Measurements from ENCODE around the gene THNSL1.

Gene THNSL1

GRCh38 chr10:25016376-25017153 lies at the start of gene THNSL1:
THNSL1 (plus strand) TSS chr10:25016612; CDS start chr10:25023224, 6,612 bp downstream.
- in situ Hi-C loops (cut with HindIII; ENCODE audit: low sequenced_read_pairs) = loop anchor here (5.0 to 10.0 kb wide), 2 partner anchors 51 to 52 kb away; no protein-coding TSS in a partner anchor

- in situ Hi-C loops (cut with HindIII; ENCODE audit: low sequenced_read_pairs) = loop anchor here (10.0 kb wide), 2 partner anchors 48 to 122 kb away; partner anchors contain the start of genes ENKUR and THNSL1
These were observed 49.4 kb upstream of the THNSL1 start for GRCh38 chr10:24966962-24967481.

- in situ Hi-C loops (cut with HindIII; ENCODE audit: low sequenced_read_pairs) = loop anchor here (10.0 kb wide), 2 partner anchors 46 to 124 kb away; partner anchors contain the start of genes ENKUR and THNSL1
These were observed 48.1 kb upstream of the THNSL1 start for GRCh38 chr10:24968349-24968748.

- in situ Hi-C loops (cut with HindIII; ENCODE audit: low sequenced_read_pairs) = loop anchor here (10.0 kb wide), 2 partner anchors 46 to 124 kb away; partner anchors contain the start of genes ENKUR and THNSL1
These were observed 47.5 kb upstream of the THNSL1 start for GRCh38 chr10:24968951-24969350.

GRCh38 chr10:24969841-24970281 lies 46.6 kb upstream of the THNSL1 start:
- in situ Hi-C loops (cut with HindIII; ENCODE audit: low sequenced_read_pairs) = loop anchor here (10.0 kb wide), 2 partner anchors 45 to 125 kb away; partner anchors contain the start of genes ENKUR and THNSL1

GRCh38 chr10:24971374-24971773 lies 45.0 kb upstream of the THNSL1 start:
- in situ Hi-C loops (cut with HindIII; ENCODE audit: low sequenced_read_pairs) = no loop called here

DNA sequence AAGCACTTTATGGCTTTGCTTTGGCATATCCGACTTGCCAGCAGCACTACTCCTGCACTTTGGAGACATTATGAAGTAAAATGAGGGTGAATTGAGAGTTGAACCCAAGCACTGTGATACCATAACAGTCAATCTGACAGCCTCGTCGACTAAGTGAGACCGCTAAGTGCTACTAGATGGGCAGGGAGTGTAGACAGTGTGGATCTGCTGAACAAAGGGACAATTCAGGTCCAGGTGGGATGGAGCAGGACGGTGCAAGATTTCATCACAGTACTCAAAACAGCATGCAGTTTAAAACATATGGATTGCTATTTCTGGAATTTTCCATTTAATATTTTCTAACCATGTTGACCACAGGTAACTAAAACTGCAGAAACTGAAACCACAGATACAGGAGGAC lies 43.2 kb upstream of the THNSL1 start:
- in situ Hi-C loops (cut with HindIII; ENCODE audit: low sequenced_read_pairs) = no loop called here

GRCh38 chr10:24974976-24975375 lies 41.4 kb upstream of the THNSL1 start:
- in situ Hi-C loops (cut with HindIII; ENCODE audit: low sequenced_read_pairs) = no loop called here

DNA sequence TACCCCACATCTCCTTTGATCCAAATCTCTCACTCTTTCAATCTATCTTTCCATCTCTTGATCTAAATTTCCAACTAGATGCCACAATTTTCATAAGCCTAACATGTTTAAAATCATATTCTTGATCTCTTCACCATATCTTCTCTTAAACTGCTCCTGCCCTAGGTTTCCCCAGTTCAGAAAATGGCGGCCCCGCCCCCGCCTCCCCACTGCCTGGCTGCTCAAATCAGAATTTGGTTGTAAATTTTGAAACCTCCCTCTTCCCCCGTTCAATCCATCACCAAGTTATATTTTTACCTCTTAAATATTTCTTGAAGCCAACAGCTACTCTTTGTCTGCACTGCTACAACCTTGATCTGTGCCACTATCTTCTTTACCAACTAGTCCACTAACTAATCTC lies 36.7 kb upstream of the THNSL1 start:
- in situ Hi-C loops (cut with HindIII; ENCODE audit: low sequenced_read_pairs) = loop anchor here (10.0 kb wide), 1 partner anchor 525 kb away; no protein-coding TSS in a partner anchor

GRCh38 chr10:24981161-24981710 lies 35.2 kb upstream of the THNSL1 start:
- in situ Hi-C loops (cut with HindIII; ENCODE audit: low sequenced_read_pairs) = loop anchor here (10.0 kb wide), 1 partner anchor 526 kb away; no protein-coding TSS in a partner anchor

DNA sequence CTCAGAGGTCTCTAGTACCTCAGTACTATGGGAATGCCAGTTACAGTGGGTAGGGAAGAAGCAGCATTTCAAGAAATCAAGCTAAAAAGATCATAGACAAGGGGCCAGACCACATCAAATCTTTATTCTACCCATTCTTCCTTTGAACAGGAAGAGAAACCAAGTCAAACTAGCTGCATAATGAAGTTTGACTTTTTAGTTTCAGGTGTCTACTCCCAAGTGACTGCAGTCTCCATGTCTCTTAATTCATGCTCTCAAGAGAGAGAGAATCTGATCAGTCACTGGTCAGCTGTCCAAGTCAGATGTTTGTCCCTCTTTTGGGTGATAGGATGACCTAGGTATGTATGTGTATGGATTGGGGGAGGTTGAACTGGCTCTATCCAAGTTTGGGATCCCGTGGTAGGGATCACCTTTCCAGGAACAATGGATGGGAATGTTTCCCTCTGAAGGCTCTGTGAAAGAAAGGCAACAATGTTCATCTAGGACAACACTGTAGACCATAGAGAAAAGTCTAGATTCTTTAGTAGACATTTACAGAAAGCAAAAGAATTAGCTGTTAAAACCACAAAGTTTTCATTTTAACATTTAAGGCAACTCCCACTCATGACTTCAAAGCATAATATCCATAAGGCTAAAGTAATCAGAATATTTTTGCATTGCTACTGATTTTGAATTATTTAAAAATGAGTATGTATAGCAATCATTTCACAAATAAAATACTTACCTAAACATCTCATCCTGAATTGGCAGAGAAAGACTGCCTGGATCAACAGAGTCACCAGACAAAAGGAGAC lies 33.9 kb upstream of the THNSL1 start:
- in situ Hi-C loops (cut with HindIII; ENCODE audit: low sequenced_read_pairs) = loop anchor here (10.0 kb wide), 1 partner anchor 528 kb away; no protein-coding TSS in a partner anchor

- in situ Hi-C loops (cut with HindIII; ENCODE audit: low sequenced_read_pairs) = loop anchor here (10.0 kb wide), 1 partner anchor 528 kb away; no protein-coding TSS in a partner anchor
These were observed 33.3 kb upstream of the THNSL1 start for GRCh38 chr10:24983130-24983529.

DNA sequence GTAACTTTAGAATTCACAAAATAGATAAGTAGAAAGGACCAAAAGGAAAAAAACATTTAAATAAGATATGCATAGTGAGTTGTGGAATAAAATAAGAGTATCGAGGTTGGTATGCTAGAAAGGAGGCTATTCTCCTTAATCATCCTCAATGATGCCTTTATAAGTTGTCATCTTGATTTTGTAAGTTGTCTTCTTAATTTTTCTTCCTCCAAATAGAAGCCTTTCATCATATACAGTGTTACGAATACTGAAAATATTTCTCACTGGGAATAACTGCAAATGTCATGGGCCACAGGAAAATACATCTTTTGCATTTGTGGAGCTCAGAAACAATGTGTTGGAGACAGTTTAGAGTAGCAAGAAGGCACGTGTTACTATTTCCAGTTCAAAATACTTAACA lies 32.5 kb upstream of the THNSL1 start:
- in situ Hi-C loops (cut with HindIII; ENCODE audit: low sequenced_read_pairs) = loop anchor here (10.0 kb wide), 1 partner anchor 529 kb away; no protein-coding TSS in a partner anchor

- in situ Hi-C loops (cut with HindIII; ENCODE audit: low sequenced_read_pairs) = loop anchor here (10.0 kb wide), 1 partner anchor 530 kb away; no protein-coding TSS in a partner anchor
These were observed 31.5 kb upstream of the THNSL1 start for GRCh38 chr10:24984906-24985305.

DNA sequence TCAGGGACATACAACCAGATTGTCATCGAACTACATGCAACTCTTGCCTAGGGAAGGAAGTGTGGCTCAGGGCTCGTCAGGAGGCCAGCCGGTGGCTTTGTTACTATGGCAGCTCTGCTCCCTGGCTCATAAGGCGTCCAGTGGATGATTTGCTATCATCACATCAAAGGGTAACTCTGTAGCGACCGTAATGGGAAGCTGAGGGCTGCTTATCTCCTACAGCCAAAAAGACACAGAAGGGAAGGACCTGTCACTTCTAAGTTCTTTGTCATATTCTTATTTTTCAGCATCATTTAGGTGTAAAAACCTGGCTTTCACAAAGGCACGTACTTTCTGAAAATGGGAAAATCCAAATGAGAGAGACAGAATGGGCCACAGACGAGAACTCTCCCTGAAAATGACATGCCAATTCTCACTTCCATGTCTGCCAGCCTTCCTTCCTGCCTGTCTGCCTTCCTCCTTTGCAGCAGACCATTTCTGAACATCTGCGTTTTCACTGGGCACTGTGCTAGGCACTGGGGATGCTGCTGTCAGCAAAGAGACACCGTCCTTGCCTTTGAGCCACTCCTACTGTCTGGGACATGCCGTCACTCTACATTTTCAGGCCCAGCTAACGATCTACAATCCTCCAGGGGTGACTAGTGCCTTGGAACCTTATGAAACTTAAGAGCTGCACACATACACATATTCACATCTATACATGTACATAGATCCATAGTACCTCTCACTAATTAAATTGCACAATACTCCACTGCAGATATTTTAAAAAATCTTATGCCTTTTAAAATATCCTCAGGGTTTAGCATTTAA lies 27.4 kb upstream of the THNSL1 start:
- in situ Hi-C loops (cut with HindIII; ENCODE audit: low sequenced_read_pairs) = loop anchor here (10.0 kb wide), 1 partner anchor 534 kb away; no protein-coding TSS in a partner anchor

GRCh38 chr10:24989867-24990266 lies 26.5 kb upstream of the THNSL1 start:
- in situ Hi-C loops (cut with HindIII; ENCODE audit: low sequenced_read_pairs) = loop anchor here (10.0 kb wide), 1 partner anchor 535 kb away; no protein-coding TSS in a partner anchor

DNA sequence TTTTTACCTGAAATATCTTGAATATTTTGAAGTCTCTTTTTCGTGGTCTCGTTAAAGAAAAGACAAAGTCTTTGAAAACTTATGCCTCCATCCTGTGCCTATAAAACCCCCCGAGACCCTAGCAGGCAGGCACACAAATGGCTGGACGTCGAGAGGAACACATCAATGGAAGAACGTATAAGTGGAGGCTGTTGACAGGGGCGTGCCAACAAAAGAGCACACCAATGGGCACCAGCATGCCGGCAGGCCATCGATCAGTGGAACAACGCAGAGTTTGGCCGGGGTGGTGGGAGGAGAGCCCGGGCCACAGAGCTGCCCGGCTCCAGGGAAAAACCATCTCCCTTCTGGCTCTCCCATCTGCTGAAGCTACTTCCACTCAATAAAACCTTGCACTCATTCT lies 25.1 kb upstream of the THNSL1 start:
- in situ Hi-C loops (cut with HindIII; ENCODE audit: low sequenced_read_pairs) = no loop called here

GRCh38 chr10:24992512-24993133 lies 23.8 kb upstream of the THNSL1 start:
- in situ Hi-C loops (cut with HindIII; ENCODE audit: low sequenced_read_pairs) = no loop called here
